H9 (cell line): ENCODE data around the gene SDC4. TPM values are rescaled to one million over a fixed set of nuclear protein-coding genes. Genes with fewer than 3 reads are reported as not detected.

Source experiments
- DNase-seq: peaks from one replicate; pipeline ENCODE4 v3.0.0-alpha.2; 2017
- H2AFZ ChIP-seq: one replicate; pipeline ENCODE4 v1.6.1; 2013; ENCODE audit warnings: mild to moderate bottlenecking, low read length, control low read depth, moderate library complexity
- H2AK5ac ChIP-seq: 2 replicates; pipeline ENCODE4 v1.6.1; 2013; ENCODE audit warnings: low read length, control low read depth, mixed read lengths; ENCODE audit not compliant: insufficient read length
- H2BK120ac ChIP-seq: one replicate; pipeline ENCODE4 v1.6.1; 2013; ENCODE audit warnings: low read depth, mild to moderate bottlenecking, low read length, control low read depth, inconsistent platforms; ENCODE audit not compliant: poor library complexity, severe bottlenecking
- H2BK12ac ChIP-seq: 2 replicates; pipeline ENCODE4 v1.6.1; 2013; ENCODE audit warnings: low read length, control low read depth, mixed read lengths, low read depth; ENCODE audit not compliant: insufficient read length
- H2BK15ac ChIP-seq: 2 replicates; pipeline ENCODE4 v1.6.1; 2013; ENCODE audit warnings: low read depth, low read length, control low read depth
- H2BK20ac ChIP-seq: one replicate; pipeline ENCODE4 v1.6.1; 2013; ENCODE audit warnings: low read depth, mild to moderate bottlenecking, low read length, control low read depth, inconsistent platforms; ENCODE audit not compliant: poor library complexity, severe bottlenecking
- H2BK5ac ChIP-seq: 2 replicates; pipeline ENCODE4 v1.6.1; 2013; ENCODE audit warnings: low read length, control low read depth, mixed read lengths; ENCODE audit not compliant: insufficient read length
- H3K14ac ChIP-seq: 2 replicates; pipeline ENCODE4 v1.6.1; 2013; ENCODE audit warnings: low read length, control low read depth; ENCODE audit not compliant: insufficient read depth
- H3K18ac ChIP-seq: 2 replicates; pipeline ENCODE4 v1.6.1; 2013; ENCODE audit warnings: low read depth, mild to moderate bottlenecking, mixed read lengths, low read length, control low read depth; ENCODE audit not compliant: insufficient read length
- H3K23ac ChIP-seq: 2 replicates; pipeline ENCODE4 v1.6.1; 2013; ENCODE audit warnings: low read length, control low read depth, mixed read lengths, low read depth; ENCODE audit not compliant: insufficient read length
- H3K23me2 ChIP-seq: 2 replicates; pipeline ENCODE4 v1.6.1; 2013; ENCODE audit warnings: low read depth, mild to moderate bottlenecking, mixed read lengths, low read length, control low read depth; ENCODE audit not compliant: insufficient read length, poor library complexity, severe bottlenecking
- H3K27ac ChIP-seq: 2 replicates; pipeline ENCODE4 v1.5.1; 2013; ENCODE audit warnings: low read length, control low read depth, mixed read lengths, low read depth; ENCODE audit not compliant: insufficient read length
- H3K27me3 ChIP-seq: 2 replicates; pipeline ENCODE4 v1.6.1; 2013; ENCODE audit warnings: low read length, control low read depth, inconsistent platforms; ENCODE audit not compliant: insufficient read depth
- H3K4ac ChIP-seq: 2 replicates; pipeline ENCODE4 v1.6.1; 2013; ENCODE audit warnings: low read depth, mild to moderate bottlenecking, control low read depth, inconsistent platforms, low read length, moderate library complexity
- H3K4me1 ChIP-seq: 2 replicates; pipeline ENCODE4 v1.6.1; 2013; ENCODE audit warnings: low read length, control low read depth, inconsistent platforms; ENCODE audit not compliant: insufficient read depth
- H3K4me2 ChIP-seq: 2 replicates; pipeline ENCODE4 v1.6.1; 2013; ENCODE audit warnings: low read length, control low read depth, mixed read lengths; ENCODE audit not compliant: insufficient read length, insufficient read depth
- H3K56ac ChIP-seq: 2 replicates; pipeline ENCODE4 v1.6.1; 2013; ENCODE audit warnings: low read depth, mild to moderate bottlenecking, mixed read lengths, low read length, control low read depth; ENCODE audit not compliant: insufficient read length
- H3K79me1 ChIP-seq: 2 replicates; pipeline ENCODE4 v1.6.1; 2013; ENCODE audit warnings: low read depth, mild to moderate bottlenecking, moderate library complexity, low read length, control low read depth, inconsistent platforms; ENCODE audit not compliant: insufficient read depth, poor library complexity, severe bottlenecking
- H3K79me2 ChIP-seq: 2 replicates; pipeline ENCODE4 v1.6.1; 2013; ENCODE audit warnings: low read length, control low read depth, inconsistent platforms; ENCODE audit not compliant: insufficient read depth
- H3K9ac ChIP-seq: 2 replicates; pipeline ENCODE4 v1.6.1; 2013; ENCODE audit warnings: low read length, control low read depth, mixed read lengths; ENCODE audit not compliant: insufficient read length; ENCODE audit errors: extremely low read depth
- H3K9me3 ChIP-seq: one replicate; pipeline ENCODE4 v1.6.1; 2013; ENCODE audit warnings: low read depth, low read length, inconsistent platforms; ENCODE audit not compliant: control insufficient read depth
- H3T11ph ChIP-seq: one replicate; pipeline ENCODE4 v1.6.1; 2013; ENCODE audit warnings: mild to moderate bottlenecking, low read length, control low read depth, inconsistent platforms
- H4K20me1 ChIP-seq: one replicate; pipeline ENCODE4 v1.6.1; 2013; ENCODE audit not compliant: control insufficient read depth, insufficient read length, insufficient read depth
- H4K5ac ChIP-seq: 2 replicates; pipeline ENCODE4 v1.6.1; 2013; ENCODE audit warnings: low read depth, mild to moderate bottlenecking, mixed read lengths, low read length, control low read depth; ENCODE audit not compliant: insufficient read length
- H4K8ac ChIP-seq: replicated peaks from 2 replicates; pipeline ENCODE4 v1.6.1; 2013; ENCODE audit warnings: low read length, control low read depth, mixed read lengths, low read depth; ENCODE audit not compliant: insufficient read length
- H4K91ac ChIP-seq: 2 replicates; pipeline ENCODE4 v1.6.1; 2013; ENCODE audit warnings: low read depth, mild to moderate bottlenecking, moderate library complexity, mixed read lengths, low read length, control low read depth; ENCODE audit not compliant: insufficient read length
- H3K27ac Mint-ChIP-seq, 3 experiments: 2 replicates in 2 of 3; 3 replicates in 1 of 3; pipeline ENCODE4 v1.8.0; 2020 to 2021; ENCODE audit warnings: mixed read lengths in 3 of 3, mild to moderate bottlenecking in 1 of 3, moderate library complexity in 1 of 3
- H3K27me3 Mint-ChIP-seq: 2 replicates; pipeline ENCODE4 v1.8.0; 2021; ENCODE audit warnings: low read depth, mild to moderate bottlenecking, moderate library complexity, mixed read lengths
- H3K36me3 Mint-ChIP-seq, 3 experiments: 2 replicates in 2 of 3; 3 replicates in 1 of 3; pipeline ENCODE4 v1.8.0; 2020 to 2021; ENCODE audit warnings: low read depth in 3 of 3, mixed read lengths in 3 of 3; ENCODE audit not compliant: insufficient read depth in 1 of 3
- H3K4me1 Mint-ChIP-seq, 2 experiments: 2 replicates each; pipeline ENCODE4 v1.8.0; 2020; ENCODE audit warnings: mixed read lengths in 2 of 2
- H3K4me3 Mint-ChIP-seq, 2 experiments: 2 replicates in 1 of 2; 3 replicates in 1 of 2; pipeline ENCODE4 v1.8.0; 2020 to 2021; ENCODE audit warnings: mild to moderate bottlenecking in 2 of 2, mixed read lengths in 2 of 2, moderate library complexity in 1 of 2
- H3K9me3 Mint-ChIP-seq, 2 experiments: 2 replicates in 1 of 2; 3 replicates in 1 of 2; pipeline ENCODE4 v1.8.0; 2020; ENCODE audit warnings: mild to moderate bottlenecking in 2 of 2, mixed read lengths in 2 of 2, moderate library complexity in 1 of 2
- total RNA-seq: library from RNA; stranded (reverse); gene quantifications from 2 replicates; pipeline ENCODE4 v1.2.1, GENCODE V29; 2021
- TF ChIP-seq, protein P1 (sequence below): fragments of 200-600 bp; sonication (generic); conservative IDR thresholded peaks from 3 replicates; pipeline ENCODE4 v1.8.0; 2021; ENCODE audit warnings: antibody characterized with exemption, mild to moderate bottlenecking

Gene SDC4
- total RNA-seq, 1 experiment from 2014 or later, result 50.7 TPM

DNA sequence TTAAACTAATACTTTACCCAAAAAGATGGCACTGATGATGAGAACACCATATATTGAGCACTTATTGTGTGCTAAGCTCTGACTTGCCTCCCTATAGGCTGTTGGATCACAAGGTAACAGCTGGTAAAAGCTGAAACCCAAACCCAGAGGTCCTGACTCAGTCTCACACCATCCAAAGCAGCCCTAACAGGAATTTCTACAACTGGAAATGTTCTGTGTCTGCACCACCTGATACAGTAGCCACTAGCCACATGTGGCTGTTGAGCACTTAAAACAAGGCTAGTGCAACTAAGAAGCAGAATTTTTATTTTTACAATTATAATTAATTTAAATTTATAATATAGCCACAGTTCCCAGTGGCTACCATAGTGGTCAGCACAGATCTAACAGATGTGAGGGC lies 24.5 kb downstream of the SDC4 start:
- Histone ChIP-seq H3K56ac (no peak overlapping the region), H3K23ac (no peak overlapping the region), H3K14ac (no peak overlapping the region), H3K9ac (no peak overlapping the region), H2BK15ac (no peak overlapping the region), H3K79me1 (no peaks in the 10 kb centered on the region), H4K20me1 (no peaks in the 10 kb centered on the region), H3K27ac (no peak overlapping the region), H3K18ac (no peak overlapping the region), H3K9me3 (no peaks in the 10 kb centered on the region), H3K27me3 (no peaks in the 10 kb centered on the region), H2BK5ac (no peak overlapping the region), H2AFZ (no peak overlapping the region), H3K23me2 (no peaks in the 10 kb centered on the region), H3K4me1 (no peaks in the 10 kb centered on the region), H3K4me2 (no peak overlapping the region), H2BK12ac (no peak overlapping the region), H3K4ac (no peak overlapping the region), H2BK120ac (no peak overlapping the region), H3T11ph (no peak overlapping the region), H2AK5ac (no peak overlapping the region), H4K8ac (no peak overlapping the region), H3K79me2 (no peaks in the 10 kb centered on the region), H2BK20ac (no peak overlapping the region), H4K91ac (no peak overlapping the region), H4K5ac (no peak overlapping the region)
- Mint-ChIP-seq H3K27me3 (no peaks in the 10 kb centered on the region), H3K9me3 (no peaks in the 10 kb centered on the region), H3K4me3 (no peak overlapping the region), H3K4me1 (peaks cover 7 to 8% of the 10 kb centered on the region in 2 experiments; a peak in 2 of 4 replicates), H3K27ac (0 out of 7 replicates have a peak overlapping the region, but pooled peaks of 1 of the 3 experiments have one; percentile 70), H3K36me3 (peaks cover 5 to 22% (median 18%) of the 10 kb centered on the region in 3 experiments; a peak in 6 of 7 replicates)
- no peak for DNase-seq
- TF ChIP-seq, protein P1, sequence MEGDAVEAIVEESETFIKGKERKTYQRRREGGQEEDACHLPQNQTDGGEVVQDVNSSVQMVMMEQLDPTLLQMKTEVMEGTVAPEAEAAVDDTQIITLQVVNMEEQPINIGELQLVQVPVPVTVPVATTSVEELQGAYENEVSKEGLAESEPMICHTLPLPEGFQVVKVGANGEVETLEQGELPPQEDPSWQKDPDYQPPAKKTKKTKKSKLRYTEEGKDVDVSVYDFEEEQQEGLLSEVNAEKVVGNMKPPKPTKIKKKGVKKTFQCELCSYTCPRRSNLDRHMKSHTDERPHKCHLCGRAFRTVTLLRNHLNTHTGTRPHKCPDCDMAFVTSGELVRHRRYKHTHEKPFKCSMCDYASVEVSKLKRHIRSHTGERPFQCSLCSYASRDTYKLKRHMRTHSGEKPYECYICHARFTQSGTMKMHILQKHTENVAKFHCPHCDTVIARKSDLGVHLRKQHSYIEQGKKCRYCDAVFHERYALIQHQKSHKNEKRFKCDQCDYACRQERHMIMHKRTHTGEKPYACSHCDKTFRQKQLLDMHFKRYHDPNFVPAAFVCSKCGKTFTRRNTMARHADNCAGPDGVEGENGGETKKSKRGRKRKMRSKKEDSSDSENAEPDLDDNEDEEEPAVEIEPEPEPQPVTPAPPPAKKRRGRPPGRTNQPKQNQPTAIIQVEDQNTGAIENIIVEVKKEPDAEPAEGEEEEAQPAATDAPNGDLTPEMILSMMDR, result no peak
